Mesothelial cell of epicardium (in vitro differentiated cells): ENCODE data around the gene PDGFC. TPM values are rescaled to one million over a fixed set of nuclear protein-coding genes. Genes with fewer than 3 reads are reported as not detected.

Source experiments
- DNase-seq, 2 experiments: peaks; one replicate each; pipeline ENCODE4 v3.0.0; 2021; ENCODE audit warnings: low spot score in 2 of 2; ENCODE audit not compliant: unreplicated experiment in 2 of 2
- H3K27ac Mint-ChIP-seq: 2 replicates; pipeline ENCODE4 v1.8.0; 2021; ENCODE audit warnings: mixed read lengths
- H3K27me3 Mint-ChIP-seq: 2 replicates; pipeline ENCODE4 v1.8.0; 2021; ENCODE audit warnings: low read depth, mixed read lengths
- H3K36me3 Mint-ChIP-seq: 2 replicates; pipeline ENCODE4 v1.8.0; 2021; ENCODE audit warnings: mixed read lengths
- H3K4me1 Mint-ChIP-seq: 2 replicates; pipeline ENCODE4 v1.8.0; 2021; ENCODE audit warnings: mixed read lengths
- H3K4me3 Mint-ChIP-seq: 2 replicates; pipeline ENCODE4 v1.8.0; 2021; ENCODE audit warnings: mild to moderate bottlenecking, moderate library complexity, mixed read lengths
- H3K9me3 Mint-ChIP-seq: 2 replicates; pipeline ENCODE4 v1.8.0; 2021; ENCODE audit warnings: mixed read lengths
- total RNA-seq: library from RNA; stranded (reverse); gene quantifications from 3 replicates; pipeline ENCODE4 v1.2.1, GENCODE V29; 2021
- TF ChIP-seq, protein P1 (sequence below): fragments of 200-600 bp; sonication (generic); IDR thresholded peaks from one replicate; pipeline ENCODE4 v1.5.0; 2021; ENCODE audit warnings: antibody characterized with exemption; ENCODE audit not compliant: unreplicated experiment

The PDGFC gene
- total RNA-seq, 1 donor from 2014 or later = 83.5 TPM

DNA sequence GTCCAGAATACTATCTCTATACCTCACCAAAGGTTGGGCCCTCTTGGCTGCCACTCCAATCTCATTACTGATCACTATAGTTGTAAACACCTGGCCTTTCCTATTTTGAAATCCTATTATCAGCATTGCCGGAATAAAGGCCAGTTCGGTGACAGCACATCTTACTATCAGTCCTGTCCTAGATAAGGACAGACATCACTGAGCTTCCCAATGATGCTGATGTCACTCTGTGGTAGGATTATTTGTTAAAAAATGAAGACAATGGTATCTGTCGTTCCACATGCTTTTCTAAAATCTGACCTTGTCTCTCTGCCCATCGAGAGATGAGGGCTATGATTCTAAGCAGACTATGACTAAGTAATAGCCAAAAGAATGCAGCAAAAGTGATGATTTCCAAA, 260.4 kb downstream of the PDGFC start:
- H3K4me1 Mint-ChIP-seq = peaks cover 9% of the 10 kb centered on the region
- no peak overlapping the region for H3K4me3 Mint-ChIP-seq
- H3K36me3 Mint-ChIP-seq = no peaks in the 10 kb centered on the region
- TF ChIP-seq, protein P1, sequence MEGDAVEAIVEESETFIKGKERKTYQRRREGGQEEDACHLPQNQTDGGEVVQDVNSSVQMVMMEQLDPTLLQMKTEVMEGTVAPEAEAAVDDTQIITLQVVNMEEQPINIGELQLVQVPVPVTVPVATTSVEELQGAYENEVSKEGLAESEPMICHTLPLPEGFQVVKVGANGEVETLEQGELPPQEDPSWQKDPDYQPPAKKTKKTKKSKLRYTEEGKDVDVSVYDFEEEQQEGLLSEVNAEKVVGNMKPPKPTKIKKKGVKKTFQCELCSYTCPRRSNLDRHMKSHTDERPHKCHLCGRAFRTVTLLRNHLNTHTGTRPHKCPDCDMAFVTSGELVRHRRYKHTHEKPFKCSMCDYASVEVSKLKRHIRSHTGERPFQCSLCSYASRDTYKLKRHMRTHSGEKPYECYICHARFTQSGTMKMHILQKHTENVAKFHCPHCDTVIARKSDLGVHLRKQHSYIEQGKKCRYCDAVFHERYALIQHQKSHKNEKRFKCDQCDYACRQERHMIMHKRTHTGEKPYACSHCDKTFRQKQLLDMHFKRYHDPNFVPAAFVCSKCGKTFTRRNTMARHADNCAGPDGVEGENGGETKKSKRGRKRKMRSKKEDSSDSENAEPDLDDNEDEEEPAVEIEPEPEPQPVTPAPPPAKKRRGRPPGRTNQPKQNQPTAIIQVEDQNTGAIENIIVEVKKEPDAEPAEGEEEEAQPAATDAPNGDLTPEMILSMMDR = no peak
- H3K9me3 Mint-ChIP-seq = no peaks in the 10 kb centered on the region
- H3K27me3 Mint-ChIP-seq = no peaks in the 10 kb centered on the region
- H3K27ac Mint-ChIP-seq = no peak overlapping the region
- no peak for DNase-seq

Other genes with a start within 250 kb of the PDGFC start
- 14.9 to 15.7 TPM (median 15.6 TPM) in 3 replicates for gene GLRB, start 104.4 kb upstream of the PDGFC start, total RNA-seq
- 4.4 to 6.2 TPM (median 4.5 TPM) in 3 replicates for gene GRIA2, start 248.9 kb upstream of the PDGFC start, total RNA-seq